CD4-positive, CD25-positive, alpha-beta regulatory T cell (primary cell): Measurements from ENCODE around the gene MYO10. TPM values are rescaled to one million over a fixed set of nuclear protein-coding genes. Genes with fewer than 3 reads are reported as not detected.

Experiments used
- ATAC-seq, 2 donors: fragments of 150-1000 bp; cut with Tn5 transposase; one replicate each; pipeline ENCODE4 v1.10.0; 2021; ENCODE audit warnings: low read depth in 2 of 2, moderate number of reproducible peaks in 2 of 2, moderate library complexity in 1 of 2
- DNase-seq, 3 donors: peaks; one replicate each; pipeline versions ENCODE4 v3.0.0 to v3.0.0-alpha.2; 2012 to 2022; ENCODE audit warnings: mixed read lengths in 1 of 3
- H3K27ac ChIP-seq: one replicate; pipeline ENCODE4 v1.7.0; 2013; ENCODE audit warnings: mild to moderate bottlenecking, low read length; ENCODE audit not compliant: insufficient read depth, poor library complexity, severe bottlenecking
- H3K27me3 ChIP-seq: one replicate; pipeline ENCODE4 v1.7.0; 2013; ENCODE audit warnings: low read length; ENCODE audit not compliant: control insufficient read depth, insufficient read depth
- H3K36me3 ChIP-seq: one replicate; pipeline ENCODE4 v1.7.0; 2013; ENCODE audit warnings: mild to moderate bottlenecking, low read length, moderate library complexity; ENCODE audit not compliant: control insufficient read depth, insufficient read depth
- H3K4me1 ChIP-seq: 2 replicates; pipeline ENCODE4 v1.7.0; 2013; ENCODE audit warnings: mild to moderate bottlenecking, low read length; ENCODE audit not compliant: insufficient read depth, control insufficient read depth, poor library complexity, severe bottlenecking
- H3K4me3 ChIP-seq: one replicate; pipeline ENCODE4 v1.7.0; 2013; ENCODE audit warnings: low read depth, mild to moderate bottlenecking, low read length, moderate library complexity
- H3K9me3 ChIP-seq, 2 experiments: 1 replicate in 1 of 2; 2 replicates in 1 of 2; pipeline ENCODE4 v1.7.0; 2013; ENCODE audit warnings: low read length in 2 of 2, mild to moderate bottlenecking in 1 of 2, moderate library complexity in 1 of 2; ENCODE audit not compliant: control insufficient read depth in 2 of 2
- H3K27ac Mint-ChIP-seq, 3 donors: one replicate each; pipeline ENCODE4 v1.8.0; 2020 to 2022; ENCODE audit warnings: mild to moderate bottlenecking in 3 of 3, mixed read lengths in 3 of 3, moderate library complexity in 2 of 3
- H3K27me3 Mint-ChIP-seq: one replicate; pipeline ENCODE4 v1.8.0; 2022; ENCODE audit warnings: mild to moderate bottlenecking, mixed read lengths
- H3K36me3 Mint-ChIP-seq: one replicate; pipeline ENCODE4 v1.8.0; 2020; ENCODE audit warnings: mixed read lengths
- H3K4me1 Mint-ChIP-seq, 4 donors: one replicate each; pipeline ENCODE4 v1.8.0; 2020 to 2022; ENCODE audit warnings: mixed read lengths in 4 of 4, mild to moderate bottlenecking in 1 of 4
- H3K4me3 Mint-ChIP-seq, 4 donors: one replicate each; pipeline ENCODE4 v1.8.0; 2020 to 2022; ENCODE audit warnings: mild to moderate bottlenecking in 4 of 4, mixed read lengths in 4 of 4, moderate library complexity in 3 of 4
- H3K9me3 Mint-ChIP-seq, 7 donors: one replicate each; pipeline ENCODE4 v1.8.0; 2020 to 2022; ENCODE audit warnings: mixed read lengths in 7 of 7, mild to moderate bottlenecking in 3 of 7, moderate library complexity in 2 of 7
- polyA plus RNA-seq, 4 donors: library from polyadenylated mRNA; unstranded; fragments of 300-500 nt; fragmentation: Illumina TruSeq; gene quantifications; one replicate each; pipeline ENCODE4 v1.2.3, GENCODE V29; 2021
- total RNA-seq: library from RNA; stranded (reverse); gene quantifications from one replicate; pipeline ENCODE4 v1.2.3, GENCODE V29; 2022

The MYO10 gene
- total and polyA plus RNA-seq, 5 donors from 2014 or later, result 0.01 to 0.05 (median 0.02) TPM; not detected in 1

GRCh38 chr5:16913187-16914107 is 22.6 kb downstream of the MYO10 start:
- Histone ChIP-seq H3K9me3 (no peaks in the 10 kb centered on the region), H3K4me1 (no peaks in the 10 kb centered on the region), H3K4me3 (no peak overlapping the region), H3K27ac (no peak overlapping the region), H3K27me3 (no peaks in the 10 kb centered on the region), H3K36me3 (no peaks in the 10 kb centered on the region)
- DNase-seq, result no peak
- H3K27ac Mint-ChIP-seq, result no peak overlapping the region
- no peak overlapping the region for H3K4me3 Mint-ChIP-seq
- H3K4me1 Mint-ChIP-seq, result no peaks in the 10 kb centered on the region
- ATAC-seq, result no peak
- H3K9me3 Mint-ChIP-seq, result peaks cover 0 to 5% (median 0%) of the 10 kb centered on the region in 7 donors
- H3K27me3 Mint-ChIP-seq, result no peaks in the 10 kb centered on the region
- peaks cover 3% of the 10 kb centered on the region for H3K36me3 Mint-ChIP-seq

GRCh38 chr5:16912080-16912479 is 24.0 kb downstream of the MYO10 start:
- H3K27ac ChIP-seq, result no peak overlapping the region
- ATAC-seq (no peak), DNase-seq (no peak)
- no peaks in the 10 kb centered on the region for H3K4me1 ChIP-seq
- no peaks in the 10 kb centered on the region for H3K4me1 Mint-ChIP-seq
- H3K27me3 Mint-ChIP-seq, result no peaks in the 10 kb centered on the region
- peaks cover 0 to 3% (median 0%) of the 10 kb centered on the region in 7 donors for H3K9me3 Mint-ChIP-seq
- H3K4me3 Mint-ChIP-seq, result no peak overlapping the region
- no peaks in the 10 kb centered on the region for H3K27me3 ChIP-seq
- H3K36me3 Mint-ChIP-seq, result peaks cover 3% of the 10 kb centered on the region
- no peaks in the 10 kb centered on the region for H3K9me3 ChIP-seq
- no peak overlapping the region for H3K27ac Mint-ChIP-seq
- H3K36me3 ChIP-seq, result no peaks in the 10 kb centered on the region
- H3K4me3 ChIP-seq, result no peak overlapping the region

- Histone ChIP-seq H3K4me1 (no peaks in the 10 kb centered on the region), H3K9me3 (no peaks in the 10 kb centered on the region), H3K4me3 (no peak overlapping the region), H3K36me3 (no peaks in the 10 kb centered on the region), H3K27me3 (no peaks in the 10 kb centered on the region), H3K27ac (no peak overlapping the region)
- H3K27ac Mint-ChIP-seq, result no peak overlapping the region
- H3K4me1 Mint-ChIP-seq, result no peaks in the 10 kb centered on the region
- H3K27me3 Mint-ChIP-seq, result peaks cover 6% of the 10 kb centered on the region
- peaks cover 3% of the 10 kb centered on the region for H3K36me3 Mint-ChIP-seq
- H3K9me3 Mint-ChIP-seq, result peaks cover 0 to 2% (median 0%) of the 10 kb centered on the region in 7 donors
- no peak overlapping the region for H3K4me3 Mint-ChIP-seq
- ATAC-seq (no peak), DNase-seq (no peak)
Measured at GRCh38 chr5:16909464-16909863, 26.6 kb downstream of the MYO10 start.

GRCh38 chr5:16907270-16907669 is 28.8 kb downstream of the MYO10 start:
- ATAC-seq, result no peak

GRCh38 chr5:16906255-16906654 is 29.8 kb downstream of the MYO10 start:
- Histone ChIP-seq H3K27ac (no peak overlapping the region), H3K27me3 (no peaks in the 10 kb centered on the region), H3K4me3 (no peak overlapping the region), H3K9me3 (no peaks in the 10 kb centered on the region), H3K4me1 (no peaks in the 10 kb centered on the region), H3K36me3 (no peaks in the 10 kb centered on the region)
- no peak overlapping the region for H3K27ac Mint-ChIP-seq
- DNase-seq, result no peak
- H3K4me3 Mint-ChIP-seq, result no peak overlapping the region
- no peak for ATAC-seq
- H3K9me3 Mint-ChIP-seq, result peaks cover 0 to 4% (median 0%) of the 10 kb centered on the region in 7 donors
- peaks cover 3% of the 10 kb centered on the region for H3K36me3 Mint-ChIP-seq
- H3K27me3 Mint-ChIP-seq, result peaks cover 6% of the 10 kb centered on the region
- no peaks in the 10 kb centered on the region for H3K4me1 Mint-ChIP-seq

More at GRCh38 chr5:16907270-16907669, 28.8 kb downstream of the MYO10 start:
- Mint-ChIP-seq H3K4me1 (no peaks in the 10 kb centered on the region), H3K4me3 (no peak overlapping the region), H3K36me3 (peaks cover 3% of the 10 kb centered on the region), H3K27ac (no peak overlapping the region), H3K9me3 (peaks cover 0 to 2% (median 0%) of the 10 kb centered on the region in 7 donors), H3K27me3 (peaks cover 6% of the 10 kb centered on the region)
- no peaks in the 10 kb centered on the region for H3K4me1 ChIP-seq
- no peak overlapping the region for H3K4me3 ChIP-seq
- no peak overlapping the region for H3K27ac ChIP-seq
- no peaks in the 10 kb centered on the region for H3K36me3 ChIP-seq
- H3K9me3 ChIP-seq, result no peaks in the 10 kb centered on the region
- no peaks in the 10 kb centered on the region for H3K27me3 ChIP-seq
- DNase-seq, result no peak

- Mint-ChIP-seq H3K27ac (no peak overlapping the region), H3K9me3 (peaks cover 0 to 7% (median 0%) of the 10 kb centered on the region in 7 donors), H3K36me3 (peaks cover 2% of the 10 kb centered on the region), H3K4me1 (no peaks in the 10 kb centered on the region), H3K4me3 (no peak overlapping the region), H3K27me3 (peaks cover 6% of the 10 kb centered on the region)
- Histone ChIP-seq H3K9me3 (no peaks in the 10 kb centered on the region), H3K36me3 (no peaks in the 10 kb centered on the region), H3K4me3 (no peak overlapping the region), H3K4me1 (no peaks in the 10 kb centered on the region), H3K27ac (no peak overlapping the region), H3K27me3 (no peaks in the 10 kb centered on the region)
- no peak for DNase-seq
- ATAC-seq, result no peak
Measured at GRCh38 chr5:16903480-16904300, 32.4 kb downstream of the MYO10 start.

GRCh38 chr5:16902846-16903245 is 33.2 kb downstream of the MYO10 start:
- Histone ChIP-seq H3K36me3 (no peaks in the 10 kb centered on the region), H3K4me1 (no peaks in the 10 kb centered on the region), H3K4me3 (no peak overlapping the region), H3K9me3 (no peaks in the 10 kb centered on the region), H3K27ac (no peak overlapping the region), H3K27me3 (no peaks in the 10 kb centered on the region)
- H3K27ac Mint-ChIP-seq, result no peak overlapping the region
- no peak overlapping the region for H3K4me3 Mint-ChIP-seq
- peaks cover 6% of the 10 kb centered on the region for H3K27me3 Mint-ChIP-seq
- H3K4me1 Mint-ChIP-seq, result no peaks in the 10 kb centered on the region
- DNase-seq (no peak), ATAC-seq (no peak)
- peaks cover 0 to 7% (median 0%) of the 10 kb centered on the region in 7 donors for H3K9me3 Mint-ChIP-seq
- no peaks in the 10 kb centered on the region for H3K36me3 Mint-ChIP-seq
